ENCODE results near the gene DLL1. TPM values are rescaled to one million over a fixed set of nuclear protein-coding genes. Genes with fewer than 3 reads are reported as not detected.

Gene DLL1
- total RNA-seq, 1 experiment from 2014 or later: not detected

DNA sequence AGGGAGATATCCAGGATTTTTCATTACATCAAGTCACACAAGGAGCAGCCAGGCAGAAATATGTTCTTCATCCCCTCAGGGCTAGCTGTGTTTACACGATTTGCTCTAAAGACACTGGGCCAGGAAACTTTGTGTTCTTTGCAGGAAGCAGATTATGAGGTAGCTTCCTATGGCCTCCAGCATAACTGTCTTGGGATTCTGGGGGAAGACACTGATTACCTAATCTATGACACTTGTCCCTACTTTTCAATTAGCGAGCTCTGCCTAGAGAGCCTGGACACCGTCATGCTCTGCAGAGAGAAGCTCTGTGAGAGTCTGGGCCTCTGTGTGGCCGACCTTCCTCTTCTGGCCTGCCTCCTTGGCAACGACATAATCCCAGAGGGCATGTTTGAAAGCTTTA, 26.8 kb upstream of the DLL1 start:
- Histone ChIP-seq H3K27me3 (ENCODE audit: insufficient read depth, low read depth) (no peaks in the 10 kb centered on the region), H4K20me1 (ENCODE audit: insufficient read depth) (peaks cover 30% of the 10 kb centered on the region), H3K4me3 (no peak overlapping the region), H2AFZ (no peak overlapping the region), H3K4me2 (no peak overlapping the region), H3K4me1 (replicated peaks; ENCODE audit: insufficient read depth) (no peaks in the 10 kb centered on the region), H3K9me2 (ENCODE audit: insufficient read depth) (no peaks in the 10 kb centered on the region), H3K36me3 (ENCODE audit: low read depth) (no peaks in the 10 kb centered on the region), H3K27ac (no peak overlapping the region), H3F3A (ENCODE audit: insufficient read depth, low read depth) (no peaks in the 10 kb centered on the region), H3K79me2 (ENCODE audit: low read depth) (peaks cover 13% of the 10 kb centered on the region), H3K9me3 (ENCODE audit: insufficient read depth, low read depth) (no peaks in the 10 kb centered on the region)
- POLR2A ChIA-PET (ENCODE audit: unreplicated experiment): no interaction called here
- CTCF ChIA-PET: no interaction called here
- no peak for TF ChIP-seq EZH2 (IDR thresholded peaks at IDR 0.05; ENCODE audit: low read depth)
- TF ChIP-seq, protein P1, sequence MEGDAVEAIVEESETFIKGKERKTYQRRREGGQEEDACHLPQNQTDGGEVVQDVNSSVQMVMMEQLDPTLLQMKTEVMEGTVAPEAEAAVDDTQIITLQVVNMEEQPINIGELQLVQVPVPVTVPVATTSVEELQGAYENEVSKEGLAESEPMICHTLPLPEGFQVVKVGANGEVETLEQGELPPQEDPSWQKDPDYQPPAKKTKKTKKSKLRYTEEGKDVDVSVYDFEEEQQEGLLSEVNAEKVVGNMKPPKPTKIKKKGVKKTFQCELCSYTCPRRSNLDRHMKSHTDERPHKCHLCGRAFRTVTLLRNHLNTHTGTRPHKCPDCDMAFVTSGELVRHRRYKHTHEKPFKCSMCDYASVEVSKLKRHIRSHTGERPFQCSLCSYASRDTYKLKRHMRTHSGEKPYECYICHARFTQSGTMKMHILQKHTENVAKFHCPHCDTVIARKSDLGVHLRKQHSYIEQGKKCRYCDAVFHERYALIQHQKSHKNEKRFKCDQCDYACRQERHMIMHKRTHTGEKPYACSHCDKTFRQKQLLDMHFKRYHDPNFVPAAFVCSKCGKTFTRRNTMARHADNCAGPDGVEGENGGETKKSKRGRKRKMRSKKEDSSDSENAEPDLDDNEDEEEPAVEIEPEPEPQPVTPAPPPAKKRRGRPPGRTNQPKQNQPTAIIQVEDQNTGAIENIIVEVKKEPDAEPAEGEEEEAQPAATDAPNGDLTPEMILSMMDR (conservative IDR thresholded peaks at IDR 0.05): no peak
- intact Hi-C loops (cut with micrococcal nuclease; ENCODE audit: unreplicated experiment): no loop called here
- DNase-seq: no peak
- BruUV-seq (replicated peaks): no TSS peak

DNA sequence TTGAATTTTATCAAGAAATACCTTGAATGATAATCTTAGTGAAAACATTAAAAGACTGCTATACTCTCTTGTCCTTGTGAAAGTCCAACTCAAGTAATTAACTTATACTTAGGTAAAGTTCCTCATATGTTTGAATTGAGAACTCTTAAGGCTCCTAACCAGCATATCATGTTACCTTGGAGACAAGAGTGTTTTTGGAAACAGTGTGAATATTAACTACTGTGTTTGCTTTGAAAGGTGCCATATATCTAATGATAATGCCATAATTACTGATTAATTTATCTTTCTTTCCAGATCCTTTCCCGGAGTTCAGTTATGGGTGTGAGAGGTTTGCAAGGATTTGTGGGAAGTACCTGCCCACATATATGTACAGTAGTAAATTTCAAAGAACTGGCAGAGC, 26.2 kb upstream of the DLL1 start:
- intact Hi-C loops (cut with micrococcal nuclease; ENCODE audit: unreplicated experiment): no loop called here
- no peaks in the 10 kb centered on the region for H3F3A ChIP-seq (ENCODE audit: insufficient read depth, low read depth)
- H3K36me3 ChIP-seq (ENCODE audit: low read depth): no peaks in the 10 kb centered on the region
- H3K27me3 ChIP-seq (ENCODE audit: insufficient read depth, low read depth): no peaks in the 10 kb centered on the region
- peaks cover 33% of the 10 kb centered on the region for H4K20me1 ChIP-seq (ENCODE audit: insufficient read depth)
- no peaks in the 10 kb centered on the region for H3K4me1 ChIP-seq (replicated peaks; ENCODE audit: insufficient read depth)
- peaks cover 17% of the 10 kb centered on the region for H3K79me2 ChIP-seq (ENCODE audit: low read depth)
- TF ChIP-seq, protein P1 (conservative IDR thresholded peaks at IDR 0.05): no peak
- no peak for TF ChIP-seq EZH2 (IDR thresholded peaks at IDR 0.05; ENCODE audit: low read depth)
- H3K9me3 ChIP-seq (ENCODE audit: insufficient read depth, low read depth): no peaks in the 10 kb centered on the region
- no peak overlapping the region for H3K4me2 ChIP-seq
- H3K9me2 ChIP-seq (ENCODE audit: insufficient read depth): no peaks in the 10 kb centered on the region
- H2AFZ ChIP-seq: no peak overlapping the region
- no TSS peak for BruUV-seq (replicated peaks)
- H3K27ac ChIP-seq: no peak overlapping the region
- POLR2A ChIA-PET (ENCODE audit: unreplicated experiment): no interaction called here
- DNase-seq: no peak
- H3K4me3 ChIP-seq: no peak overlapping the region
- CTCF ChIA-PET: no interaction called here

DNA sequence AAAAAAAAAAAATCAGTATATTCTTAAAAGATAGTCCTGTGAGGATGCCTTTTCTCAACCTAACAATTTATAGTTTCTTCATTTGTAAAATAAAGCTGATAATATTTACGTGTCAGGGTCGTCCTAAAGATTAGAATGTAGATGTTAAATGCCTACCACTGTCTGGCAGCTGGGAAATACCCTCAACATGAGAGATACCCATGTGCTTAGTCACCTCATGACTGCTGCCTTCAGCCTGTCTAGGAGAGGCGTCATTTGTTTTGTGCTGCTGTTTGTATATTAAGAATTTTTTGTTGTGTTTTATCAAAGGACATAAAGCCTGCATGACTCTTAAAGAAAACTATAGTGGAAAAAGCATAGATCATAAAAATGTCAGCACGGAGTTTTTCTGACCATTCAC, 25.2 kb upstream of the DLL1 start:
- H3K79me2 ChIP-seq (ENCODE audit: low read depth): peaks cover 25% of the 10 kb centered on the region
- no peaks in the 10 kb centered on the region for H3K4me1 ChIP-seq (replicated peaks; ENCODE audit: insufficient read depth)
- TF ChIP-seq EZH2 (IDR thresholded peaks at IDR 0.05; ENCODE audit: low read depth): no peak
- TF ChIP-seq, protein P1 (conservative IDR thresholded peaks at IDR 0.05): no peak
- no TSS peak for BruUV-seq (replicated peaks)
- ChIA-PET CTCF (no interaction called here), POLR2A (ENCODE audit: unreplicated experiment) (no interaction called here)
- DNase-seq: no peak
- H3K27ac ChIP-seq: no peak overlapping the region
- H3K9me3 ChIP-seq (ENCODE audit: insufficient read depth, low read depth): no peaks in the 10 kb centered on the region
- H3K27me3 ChIP-seq (ENCODE audit: insufficient read depth, low read depth): no peaks in the 10 kb centered on the region
- no peaks in the 10 kb centered on the region for H3K36me3 ChIP-seq (ENCODE audit: low read depth)
- H3K4me2 ChIP-seq: no peak overlapping the region
- H3K4me3 ChIP-seq: no peak overlapping the region
- H3K9me2 ChIP-seq (ENCODE audit: insufficient read depth): no peaks in the 10 kb centered on the region
- peaks cover 31% of the 10 kb centered on the region for H4K20me1 ChIP-seq (ENCODE audit: insufficient read depth)
- H3F3A ChIP-seq (ENCODE audit: insufficient read depth, low read depth): no peaks in the 10 kb centered on the region
- H2AFZ ChIP-seq: no peak overlapping the region
- intact Hi-C loops (cut with micrococcal nuclease; ENCODE audit: unreplicated experiment): no loop called here

All from PC-9 (cell line).